Measurements from ENCODE around the gene UNC80. TPM values are rescaled to one million over a fixed set of nuclear protein-coding genes. Genes with fewer than 3 reads are reported as not detected.

Gene UNC80
- total and polyA plus RNA-seq, 10 donors = 0.05 to 1.9 (median 0.63) TPM

DNA sequence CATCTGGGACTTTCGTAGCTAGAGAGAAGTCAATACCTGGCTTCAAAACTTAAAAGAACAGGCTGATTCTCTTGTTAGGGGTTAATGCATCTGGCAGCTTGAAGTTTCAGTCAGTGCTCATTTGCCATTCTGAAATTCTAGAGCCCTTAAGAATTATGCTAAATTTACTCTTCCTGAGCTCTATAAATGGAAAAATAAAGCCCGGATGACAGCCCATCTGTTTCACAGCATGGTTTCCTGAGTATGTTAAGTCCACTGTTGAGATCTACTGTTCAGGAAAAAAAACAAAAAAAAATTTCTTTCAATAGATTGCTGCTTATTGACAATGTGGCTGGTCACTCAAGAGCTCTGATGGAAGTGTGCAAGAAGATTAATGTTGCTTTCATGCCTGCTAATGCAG, 129.5 kb downstream of the UNC80 start:
- WGBS, 5 donors = 51 to 63% (median 59%) methylated on average over 2 of the region's 2 CpGs
- intact Hi-C loops (cut with DNase I; ENCODE audit: low total_unique reads) = no loop called here
- TF ChIP-seq, protein P1, sequence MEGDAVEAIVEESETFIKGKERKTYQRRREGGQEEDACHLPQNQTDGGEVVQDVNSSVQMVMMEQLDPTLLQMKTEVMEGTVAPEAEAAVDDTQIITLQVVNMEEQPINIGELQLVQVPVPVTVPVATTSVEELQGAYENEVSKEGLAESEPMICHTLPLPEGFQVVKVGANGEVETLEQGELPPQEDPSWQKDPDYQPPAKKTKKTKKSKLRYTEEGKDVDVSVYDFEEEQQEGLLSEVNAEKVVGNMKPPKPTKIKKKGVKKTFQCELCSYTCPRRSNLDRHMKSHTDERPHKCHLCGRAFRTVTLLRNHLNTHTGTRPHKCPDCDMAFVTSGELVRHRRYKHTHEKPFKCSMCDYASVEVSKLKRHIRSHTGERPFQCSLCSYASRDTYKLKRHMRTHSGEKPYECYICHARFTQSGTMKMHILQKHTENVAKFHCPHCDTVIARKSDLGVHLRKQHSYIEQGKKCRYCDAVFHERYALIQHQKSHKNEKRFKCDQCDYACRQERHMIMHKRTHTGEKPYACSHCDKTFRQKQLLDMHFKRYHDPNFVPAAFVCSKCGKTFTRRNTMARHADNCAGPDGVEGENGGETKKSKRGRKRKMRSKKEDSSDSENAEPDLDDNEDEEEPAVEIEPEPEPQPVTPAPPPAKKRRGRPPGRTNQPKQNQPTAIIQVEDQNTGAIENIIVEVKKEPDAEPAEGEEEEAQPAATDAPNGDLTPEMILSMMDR (IDR thresholded peaks at IDR 0.05 in 8 of 11, conservative IDR thresholded peaks at IDR 0.05 in 3 of 11) = no peak
- TF ChIP-seq POLR2AphosphoS5 (IDR thresholded peaks at IDR 0.05) = no peak
- TF ChIP-seq POLR2A (IDR thresholded peaks at IDR 0.05) = no peak

DNA sequence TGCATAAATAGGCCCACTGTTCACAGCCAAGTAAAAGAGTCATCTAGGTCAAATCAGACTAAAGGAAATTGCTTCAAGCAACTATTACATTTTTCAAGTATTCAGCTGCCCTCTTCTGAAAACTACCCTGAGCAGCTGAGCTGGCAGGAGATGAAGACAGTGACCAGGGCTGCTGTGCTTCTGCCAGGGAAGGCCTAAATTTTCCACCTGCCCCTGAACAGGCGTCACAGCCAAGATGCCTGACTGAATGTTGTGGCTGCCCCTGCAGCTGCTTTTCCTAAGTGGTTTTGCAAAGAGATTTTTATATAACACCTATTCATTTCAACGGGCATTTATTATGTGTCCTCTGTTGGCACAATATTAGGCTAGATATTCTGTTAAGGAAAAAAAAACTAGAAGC, 134.1 kb downstream of the UNC80 start:
- Histone ChIP-seq H3K27ac (no peak overlapping the region), H3K27me3 (replicated peaks in 1 of 7) (no peaks in the 10 kb centered on the region), H3K4me1 (no peaks in the 10 kb centered on the region), H3K4me3 (no peak overlapping the region), H3K9me3 (peaks cover 0 to 9% (median 3%) of the 10 kb centered on the region in 8 donors), H3K36me3 (no peaks in the 10 kb centered on the region)
- no peak for DNase-seq
- 79 to 93% (median 90%) methylated on average over 2 of the region's 2 CpGs for WGBS, 5 donors
- intact Hi-C loops (cut with DNase I; ENCODE audit: low total_unique reads) = no loop called here
- no peak for TF ChIP-seq POLR2A (IDR thresholded peaks at IDR 0.05)
- TF ChIP-seq, protein P1 (IDR thresholded peaks at IDR 0.05 in 8 of 11, conservative IDR thresholded peaks at IDR 0.05 in 3 of 11) = no peak
- no peak for TF ChIP-seq POLR2AphosphoS5 (IDR thresholded peaks at IDR 0.05)

More for the DNA sequence above, 129.5 kb downstream of the UNC80 start:
- Histone ChIP-seq H3K36me3 (no peaks in the 10 kb centered on the region), H3K9me3 (no peaks in the 10 kb centered on the region), H3K27me3 (replicated peaks in 1 of 7) (no peaks in the 10 kb centered on the region), H3K4me3 (no peak overlapping the region), H3K27ac (no peak overlapping the region), H3K4me1 (no peaks in the 10 kb centered on the region)
- no peak for DNase-seq

DNA sequence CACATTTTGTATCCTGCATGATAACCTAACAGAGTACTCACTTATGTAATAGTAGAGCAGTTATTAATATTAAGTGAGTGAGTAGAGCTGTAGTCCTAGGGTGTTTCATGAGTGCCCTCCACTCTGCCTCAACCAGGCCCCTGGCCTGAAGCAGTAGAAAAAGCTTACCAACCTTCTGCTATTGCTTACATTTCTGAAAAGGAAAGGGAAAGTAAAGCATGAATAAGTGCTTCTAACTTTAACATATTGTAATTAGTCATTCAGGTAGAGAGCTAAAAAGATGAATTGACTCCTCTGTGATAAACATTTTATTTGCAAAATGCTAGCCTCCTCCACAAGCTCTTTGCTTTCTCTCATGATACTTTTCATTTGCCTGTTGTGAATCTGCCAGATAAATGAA, 136.1 kb downstream of the UNC80 start:
- no peak for DNase-seq
- TF ChIP-seq, protein P1 (IDR thresholded peaks at IDR 0.05 in 8 of 11, conservative IDR thresholded peaks at IDR 0.05 in 3 of 11) = no peak
- TF ChIP-seq POLR2AphosphoS5 (IDR thresholded peaks at IDR 0.05) (no peak), POLR2A (IDR thresholded peaks at IDR 0.05) (no peak)
- Histone ChIP-seq H3K27me3 (replicated peaks in 1 of 7) (no peaks in the 10 kb centered on the region), H3K9me3 (peaks cover 0 to 9% (median 3%) of the 10 kb centered on the region in 8 donors), H3K36me3 (no peaks in the 10 kb centered on the region), H3K4me1 (no peaks in the 10 kb centered on the region), H3K4me3 (no peak overlapping the region), H3K27ac (no peak overlapping the region)
- intact Hi-C loops (cut with DNase I; ENCODE audit: low total_unique reads) = no loop called here

DNA sequence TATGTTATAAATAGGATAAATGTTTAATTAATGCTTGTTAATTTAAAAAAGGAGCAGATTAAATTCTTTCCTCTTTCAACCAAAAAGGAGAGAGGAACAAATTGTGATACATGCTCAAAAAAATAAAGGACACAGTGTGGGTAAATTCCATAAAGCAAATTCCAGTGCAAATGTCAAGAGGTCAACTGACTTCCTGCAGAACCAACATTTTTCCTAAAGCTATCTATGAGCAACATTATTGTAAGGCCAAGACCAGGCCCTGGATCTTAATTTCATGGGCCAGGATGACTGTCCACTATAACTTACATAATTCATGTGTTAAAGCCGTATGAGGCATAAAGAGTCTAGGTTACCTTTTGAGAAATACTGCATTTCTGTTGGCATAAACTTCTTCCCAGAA, 136.9 kb downstream of the UNC80 start:
- Histone ChIP-seq H3K27ac (no peak overlapping the region), H3K4me3 (no peak overlapping the region), H3K4me1 (no peaks in the 10 kb centered on the region), H3K27me3 (replicated peaks in 1 of 7) (no peaks in the 10 kb centered on the region), H3K36me3 (no peaks in the 10 kb centered on the region), H3K9me3 (peaks cover 0 to 9% (median 3%) of the 10 kb centered on the region in 8 donors)
- WGBS, 5 donors = 81 to 97% (median 92%) methylated on average over 1 of the region's 1 CpG
- no peak for DNase-seq
- no peak for TF ChIP-seq POLR2A (IDR thresholded peaks at IDR 0.05)
- no peak for TF ChIP-seq POLR2AphosphoS5 (IDR thresholded peaks at IDR 0.05)
- TF ChIP-seq, protein P1 (IDR thresholded peaks at IDR 0.05 in 8 of 11, conservative IDR thresholded peaks at IDR 0.05 in 3 of 11) = no peak
- intact Hi-C loops (cut with DNase I; ENCODE audit: low total_unique reads) = no loop called here
